K562 (cell line): ENCODE data around the gene TBL1XR1. TPM values are rescaled to one million over a fixed set of nuclear protein-coding genes. Genes with fewer than 3 reads are reported as not detected.

ENCODE experiments used
- SMARCB1 ChIP-seq: IDR thresholded peaks from 2 replicates; pipeline ENCODE4 v1.6.1; 2011; ENCODE audit warnings: improper control_type of control experiment, low read depth; ENCODE audit not compliant: insufficient read length
- ZNF644 ChIP-seq: fragments of 200-800 bp; sonication (Bioruptor generic); IDR thresholded peaks from 2 replicates; pipeline ENCODE4 v1.6.1; 2016; ENCODE audit warnings: low read depth, missing genetic modification characterization, missing compliant biosample characterization
- polyA plus RNA-seq, 8 experiments: library from polyadenylated mRNA; depleted of rRNA in 4 of 8; stranded (reverse) in 5 of 8; unstranded in 3 of 8; fragments of >200 nt; fragmentation: Nextera tagmentation in 2 of 8; fragmentation: Illumina TruSeq in 1 of 8; extraction: Ambion mirVana in 2 of 8; extraction: Trizol in 1 of 8; gene quantifications; 2 replicates each; pipeline versions ENCODE4 v1.2.1 to v1.2.3, GENCODE V29; 2011 to 2014; ENCODE audit warnings: inconsistent platforms in 1 of 8, missing spikeins in 1 of 8
- total RNA-seq, 7 experiments: library from RNA; depleted of rRNA in 6 of 7; stranded (reverse); fragments of >200 nt in 6 of 7; fragmentation: Illumina TruSeq in 2 of 7; extraction: Trizol in 2 of 7; gene quantifications; 2 replicates each; pipeline versions ENCODE4 v1.2.1 to v1.2.3, GENCODE V29; 2011 to 2021; ENCODE audit warnings: low replicate concordance in 1 of 7
- TF ChIP-seq, protein P1 (sequence below), 2 experiments: fragments of 450-650 bp in 1 of 2; sonication (generic) in 1 of 2; formaldehyde crosslinking in 1 of 2; IDR thresholded peaks; 2 replicates each; pipeline versions ENCODE4 v1.7.1 to v1.9.0; 2016 to 2022; ENCODE audit warnings: inconsistent platforms in 1 of 2, mild to moderate bottlenecking in 1 of 2, missing genetic modification reagents in 1 of 2
- TF ChIP-seq, protein P2 (sequence below): fragments of 450-650 bp; formaldehyde crosslinking; conservative IDR thresholded peaks from 2 replicates; pipeline ENCODE4 v1.4.0; 2022; ENCODE audit warnings: mild to moderate bottlenecking, missing genetic modification characterization

Gene TBL1XR1
- total and polyA plus RNA-seq, 9 of the 15 experiments (the other 6 are each of a cell fraction or from before 2014, with no cell fraction given): 19.6 to 171 (median 83.3) TPM

DNA sequence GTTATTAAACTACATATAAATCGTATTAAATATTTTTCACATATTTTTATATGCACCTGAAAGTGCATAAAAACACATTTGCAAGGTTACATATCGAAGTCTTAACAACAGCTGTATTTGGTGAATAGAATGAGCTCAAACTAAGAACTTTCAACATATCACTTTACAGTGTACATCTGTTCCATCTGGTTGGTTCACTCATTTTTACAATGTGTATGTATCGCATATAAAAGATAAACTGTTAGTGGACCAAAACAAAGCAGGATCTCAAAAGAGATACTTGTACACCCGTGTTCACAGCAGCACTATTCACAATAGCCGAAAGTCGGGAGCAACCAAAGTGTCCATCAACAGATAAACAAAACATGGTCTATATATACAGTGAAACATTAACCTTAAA lies 55.8 kb downstream of the TBL1XR1 start (continued):
- TF ChIP-seq, protein P1, sequence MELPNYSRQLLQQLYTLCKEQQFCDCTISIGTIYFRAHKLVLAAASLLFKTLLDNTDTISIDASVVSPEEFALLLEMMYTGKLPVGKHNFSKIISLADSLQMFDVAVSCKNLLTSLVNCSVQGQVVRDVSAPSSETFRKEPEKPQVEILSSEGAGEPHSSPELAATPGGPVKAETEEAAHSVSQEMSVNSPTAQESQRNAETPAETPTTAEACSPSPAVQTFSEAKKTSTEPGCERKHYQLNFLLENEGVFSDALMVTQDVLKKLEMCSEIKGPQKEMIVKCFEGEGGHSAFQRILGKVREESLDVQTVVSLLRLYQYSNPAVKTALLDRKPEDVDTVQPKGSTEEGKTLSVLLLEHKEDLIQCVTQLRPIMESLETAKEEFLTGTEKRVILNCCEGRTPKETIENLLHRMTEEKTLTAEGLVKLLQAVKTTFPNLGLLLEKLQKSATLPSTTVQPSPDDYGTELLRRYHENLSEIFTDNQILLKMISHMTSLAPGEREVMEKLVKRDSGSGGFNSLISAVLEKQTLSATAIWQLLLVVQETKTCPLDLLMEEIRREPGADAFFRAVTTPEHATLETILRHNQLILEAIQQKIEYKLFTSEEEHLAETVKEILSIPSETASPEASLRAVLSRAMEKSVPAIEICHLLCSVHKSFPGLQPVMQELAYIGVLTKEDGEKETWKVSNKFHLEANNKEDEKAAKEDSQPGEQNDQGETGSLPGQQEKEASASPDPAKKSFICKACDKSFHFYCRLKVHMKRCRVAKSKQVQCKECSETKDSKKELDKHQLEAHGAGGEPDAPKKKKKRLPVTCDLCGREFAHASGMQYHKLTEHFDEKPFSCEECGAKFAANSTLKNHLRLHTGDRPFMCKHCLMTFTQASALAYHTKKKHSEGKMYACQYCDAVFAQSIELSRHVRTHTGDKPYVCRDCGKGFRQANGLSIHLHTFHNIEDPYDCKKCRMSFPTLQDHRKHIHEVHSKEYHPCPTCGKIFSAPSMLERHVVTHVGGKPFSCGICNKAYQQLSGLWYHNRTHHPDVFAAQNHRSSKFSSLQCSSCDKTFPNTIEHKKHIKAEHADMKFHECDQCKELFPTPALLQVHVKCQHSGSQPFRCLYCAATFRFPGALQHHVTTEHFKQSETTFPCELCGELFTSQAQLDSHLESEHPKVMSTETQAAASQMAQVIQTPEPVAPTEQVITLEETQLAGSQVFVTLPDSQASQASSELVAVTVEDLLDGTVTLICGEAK (IDR thresholded peaks at IDR 0.05): no peak
- TF ChIP-seq, protein P1 (CRISPR knock-in tag; IDR thresholded peaks at IDR 0.05): no peak
- TF ChIP-seq SMARCB1: no peak
- no peak for TF ChIP-seq ZNF644 (tag)
- TF ChIP-seq, protein P2, sequence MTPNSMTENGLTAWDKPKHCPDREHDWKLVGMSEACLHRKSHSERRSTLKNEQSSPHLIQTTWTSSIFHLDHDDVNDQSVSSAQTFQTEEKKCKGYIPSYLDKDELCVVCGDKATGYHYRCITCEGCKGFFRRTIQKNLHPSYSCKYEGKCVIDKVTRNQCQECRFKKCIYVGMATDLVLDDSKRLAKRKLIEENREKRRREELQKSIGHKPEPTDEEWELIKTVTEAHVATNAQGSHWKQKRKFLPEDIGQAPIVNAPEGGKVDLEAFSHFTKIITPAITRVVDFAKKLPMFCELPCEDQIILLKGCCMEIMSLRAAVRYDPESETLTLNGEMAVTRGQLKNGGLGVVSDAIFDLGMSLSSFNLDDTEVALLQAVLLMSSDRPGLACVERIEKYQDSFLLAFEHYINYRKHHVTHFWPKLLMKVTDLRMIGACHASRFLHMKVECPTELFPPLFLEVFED (CRISPR knock-in tag): no peak
